COLO668 (cell line): ENCODE results near the gene GTF3C5.

Source experiments
- DNase-seq: peaks from one replicate; lab custom pipeline; 2025; ENCODE audit not compliant: unreplicated experiment; lab: John Stamatoyannopoulos, UW

GTF3C5 gene

DNA sequence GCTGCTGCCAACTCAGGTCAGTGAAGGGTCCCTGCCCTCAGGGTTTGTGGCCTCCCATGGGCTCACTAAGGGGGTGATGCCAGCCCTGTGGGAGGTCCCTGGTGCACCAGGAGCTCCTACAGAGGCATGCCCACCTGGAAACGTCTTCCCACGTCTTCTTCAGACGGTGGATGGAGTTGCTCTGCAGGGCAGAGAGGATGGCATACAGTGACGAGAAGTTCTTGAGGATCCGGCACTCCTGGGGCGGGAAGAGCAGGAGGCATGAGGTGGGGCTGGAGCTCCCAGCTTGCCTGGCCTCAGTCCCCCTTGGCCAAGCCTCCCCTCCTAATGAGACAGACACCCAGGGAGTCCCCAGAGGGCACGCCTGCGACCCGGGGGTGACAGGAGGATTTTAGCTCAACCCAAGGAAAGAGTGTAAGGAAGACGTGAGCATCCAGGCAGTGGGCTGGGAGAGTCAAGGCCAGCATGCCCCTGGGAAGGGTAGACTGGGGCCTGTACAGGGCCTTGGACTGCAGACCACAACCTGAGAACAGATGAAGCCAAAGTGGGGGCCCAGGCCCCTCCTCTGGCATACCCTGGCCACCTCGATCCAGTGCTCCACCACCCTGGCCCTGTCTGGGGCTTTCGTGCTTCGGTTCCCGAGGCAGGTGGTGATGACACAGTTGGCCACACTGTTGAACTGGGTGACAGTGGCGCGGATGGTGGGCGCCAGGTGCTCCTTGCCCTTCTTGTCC is 75.9 kb downstream of the GTF3C5 start:
- DNase-seq = no peak

DNA sequence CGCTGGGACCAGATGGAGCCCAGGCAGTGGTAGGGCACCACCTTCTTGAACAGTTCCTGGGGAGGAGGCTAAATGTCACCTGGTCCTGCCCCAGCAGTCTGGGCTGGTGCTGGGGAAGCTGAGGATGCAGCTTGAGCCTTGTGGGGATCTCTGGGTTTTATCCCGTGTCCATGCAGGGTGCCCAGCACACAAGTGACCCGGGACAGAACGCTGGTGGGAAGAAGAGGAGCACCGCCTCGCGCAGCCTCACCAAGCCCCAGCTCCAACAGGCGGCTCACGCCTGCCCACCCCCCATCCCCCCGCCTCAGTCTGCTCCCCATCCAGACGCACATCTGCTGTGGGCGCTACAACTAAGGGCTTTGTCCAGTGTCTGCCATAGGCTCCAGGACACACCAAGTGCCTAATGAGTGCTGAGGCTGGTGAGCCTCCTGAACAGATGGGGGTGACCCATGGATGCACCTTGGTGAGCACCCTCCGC is 76.5 kb downstream of the GTF3C5 start:
- DNase-seq = no peak
